GM10266 (cell line): ENCODE data around the gene CDK19.

ENCODE experiments used
- DNase-seq: peaks from one replicate; pipeline ENCODE4 v3.0.0; 2012; ENCODE audit errors: extremely low spot score
- TF ChIP-seq, protein P1 (sequence below): IDR thresholded peaks from 2 replicates; pipeline ENCODE4 v1.5.1; 2012; ENCODE audit warnings: mild to moderate bottlenecking, low read depth; ENCODE audit not compliant: control insufficient read depth, insufficient read depth; ENCODE audit errors: missing control alignments

Gene CDK19

DNA sequence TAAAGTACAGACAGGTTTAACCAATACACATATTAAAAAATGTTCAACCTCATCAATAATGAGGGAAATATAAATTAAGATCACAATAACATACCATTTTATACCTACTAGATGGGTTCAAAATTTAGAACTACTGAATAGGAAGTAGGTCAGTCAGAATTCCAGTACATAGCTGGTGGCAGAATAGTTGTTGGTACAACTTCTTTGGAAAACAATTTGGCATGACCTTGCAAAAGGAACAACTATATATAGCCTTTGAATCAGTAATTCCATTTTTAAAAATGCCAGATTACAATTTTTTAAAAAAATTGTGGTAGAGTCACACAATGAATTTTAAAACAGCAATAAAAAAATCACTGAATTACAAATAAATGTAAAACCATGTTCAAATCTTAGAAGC is 165.6 kb downstream of the CDK19 start:
- TF ChIP-seq, protein P1, sequence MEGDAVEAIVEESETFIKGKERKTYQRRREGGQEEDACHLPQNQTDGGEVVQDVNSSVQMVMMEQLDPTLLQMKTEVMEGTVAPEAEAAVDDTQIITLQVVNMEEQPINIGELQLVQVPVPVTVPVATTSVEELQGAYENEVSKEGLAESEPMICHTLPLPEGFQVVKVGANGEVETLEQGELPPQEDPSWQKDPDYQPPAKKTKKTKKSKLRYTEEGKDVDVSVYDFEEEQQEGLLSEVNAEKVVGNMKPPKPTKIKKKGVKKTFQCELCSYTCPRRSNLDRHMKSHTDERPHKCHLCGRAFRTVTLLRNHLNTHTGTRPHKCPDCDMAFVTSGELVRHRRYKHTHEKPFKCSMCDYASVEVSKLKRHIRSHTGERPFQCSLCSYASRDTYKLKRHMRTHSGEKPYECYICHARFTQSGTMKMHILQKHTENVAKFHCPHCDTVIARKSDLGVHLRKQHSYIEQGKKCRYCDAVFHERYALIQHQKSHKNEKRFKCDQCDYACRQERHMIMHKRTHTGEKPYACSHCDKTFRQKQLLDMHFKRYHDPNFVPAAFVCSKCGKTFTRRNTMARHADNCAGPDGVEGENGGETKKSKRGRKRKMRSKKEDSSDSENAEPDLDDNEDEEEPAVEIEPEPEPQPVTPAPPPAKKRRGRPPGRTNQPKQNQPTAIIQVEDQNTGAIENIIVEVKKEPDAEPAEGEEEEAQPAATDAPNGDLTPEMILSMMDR, result no peak

DNA sequence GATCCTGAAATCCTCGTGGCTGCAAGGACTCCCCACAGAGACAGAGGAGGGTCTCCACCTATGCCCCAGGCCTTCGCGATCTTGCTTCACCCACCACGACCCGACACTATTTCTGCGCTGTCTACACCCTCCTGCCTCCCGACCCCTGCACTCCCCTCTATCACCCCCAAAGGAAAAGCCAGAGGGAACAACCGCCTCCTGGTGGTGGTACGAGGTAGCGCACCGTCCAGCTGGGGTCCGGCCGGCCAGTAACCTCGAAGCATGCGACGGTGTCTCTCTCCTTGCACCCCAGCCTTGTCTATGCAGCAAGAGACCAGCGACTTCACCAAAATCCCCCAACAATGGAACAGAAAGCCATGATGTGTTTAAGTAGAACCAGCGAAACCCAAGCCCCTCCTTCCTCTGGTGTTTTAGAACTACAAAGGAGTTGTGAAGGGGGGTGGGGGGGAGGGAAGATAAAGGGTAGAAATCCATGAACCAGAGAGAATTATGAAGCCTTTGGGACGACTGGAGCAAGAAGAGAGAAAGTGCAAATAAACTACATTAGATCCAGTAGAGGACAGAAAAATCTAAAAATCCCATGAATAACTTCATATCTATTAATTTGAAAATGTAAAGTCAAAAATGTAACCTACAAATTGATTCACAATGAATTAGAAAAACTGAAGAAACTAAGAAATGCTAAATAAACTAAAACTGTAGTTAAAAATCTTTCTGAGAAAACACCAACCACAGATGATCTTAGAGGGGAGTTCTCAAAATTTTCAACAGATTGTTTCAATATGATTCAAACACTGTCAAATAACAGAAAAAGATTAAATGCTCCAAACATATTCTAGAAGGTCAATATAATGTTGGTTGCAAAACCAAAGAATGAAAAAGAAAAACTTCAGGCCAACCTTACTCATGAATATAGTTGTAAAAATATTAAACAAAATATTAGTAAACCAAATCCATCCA is 168.0 kb downstream of the CDK19 start:
- DNase-seq, result no peak

More for the DNA sequence above, 165.6 kb downstream of the CDK19 start:
- DNase-seq, result no peak

DNA sequence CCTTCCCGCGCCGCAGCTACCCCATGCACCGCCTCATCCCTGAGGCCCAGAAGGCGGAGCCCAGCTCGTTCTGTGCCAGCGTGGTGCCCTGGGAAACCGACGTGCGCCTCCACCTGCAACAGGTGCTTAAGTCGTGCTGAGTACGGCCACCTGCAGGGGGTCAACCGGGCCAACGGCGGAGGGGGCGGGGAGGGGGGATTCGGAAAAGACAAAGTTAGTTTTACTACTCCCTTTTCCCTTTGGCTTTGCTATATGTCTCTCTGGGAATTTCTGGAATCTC is 168.9 kb downstream of the CDK19 start:
- TF ChIP-seq, protein P1, result no peak
- no peak for DNase-seq

More for the DNA sequence above, 168.0 kb downstream of the CDK19 start:
- TF ChIP-seq, protein P1, result no peak

DNA sequence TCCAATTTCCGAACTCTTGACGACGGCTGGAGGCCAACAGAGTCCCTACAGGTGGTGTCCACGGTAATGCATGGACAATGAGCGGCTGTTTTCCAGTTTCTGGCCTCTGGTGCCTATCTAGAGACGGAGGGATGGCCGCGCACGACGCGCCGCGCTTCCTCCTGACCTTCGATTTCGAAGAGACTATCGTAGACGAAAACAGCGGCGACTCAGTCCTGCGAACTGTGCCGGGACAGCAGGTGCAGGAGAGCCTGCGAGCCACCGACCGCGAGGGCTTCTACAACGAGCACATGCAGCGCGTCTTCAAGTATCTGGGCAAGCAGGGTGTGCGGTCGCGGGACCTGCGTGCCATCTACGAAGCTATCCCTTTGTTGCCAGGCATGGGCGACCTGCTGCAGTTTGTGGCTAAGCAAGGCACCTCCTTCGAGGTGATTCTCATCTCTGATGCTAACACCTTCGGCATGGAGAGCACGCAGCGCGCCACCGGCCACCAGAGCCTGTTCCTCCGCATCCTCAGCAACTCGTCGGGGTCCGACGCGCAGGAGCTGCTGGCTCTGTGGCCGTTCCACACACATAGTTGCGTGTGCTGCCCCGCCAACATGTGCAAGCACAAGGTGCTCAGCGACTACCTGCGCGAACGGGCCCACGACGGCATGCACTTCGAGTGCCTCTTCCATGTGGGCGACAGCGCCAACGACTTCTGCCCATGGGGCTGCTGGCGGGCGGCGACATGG is 169.4 kb downstream of the CDK19 start:
- no peak for DNase-seq
- TF ChIP-seq, protein P1, result no peak

DNA sequence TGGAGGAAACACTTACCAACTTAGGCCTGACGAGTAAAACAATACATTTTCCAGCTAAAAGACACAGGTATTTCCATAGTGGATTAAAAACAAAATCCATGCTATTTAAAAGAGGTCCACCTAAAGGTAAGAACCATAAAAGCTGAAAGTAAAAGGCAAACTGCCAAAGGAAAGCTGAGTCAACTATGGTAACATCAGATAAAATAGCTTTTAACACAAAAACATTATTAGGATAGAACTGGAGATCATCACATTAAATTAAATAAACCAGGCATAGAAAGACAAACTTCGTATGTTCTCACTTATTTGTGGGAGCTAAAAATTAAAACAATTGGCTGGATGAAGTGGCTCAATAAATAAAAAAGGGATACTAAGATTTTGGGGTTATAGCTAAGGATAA is 172.1 kb downstream of the CDK19 start:
- TF ChIP-seq, protein P1, result no peak
- DNase-seq, result no peak

DNA sequence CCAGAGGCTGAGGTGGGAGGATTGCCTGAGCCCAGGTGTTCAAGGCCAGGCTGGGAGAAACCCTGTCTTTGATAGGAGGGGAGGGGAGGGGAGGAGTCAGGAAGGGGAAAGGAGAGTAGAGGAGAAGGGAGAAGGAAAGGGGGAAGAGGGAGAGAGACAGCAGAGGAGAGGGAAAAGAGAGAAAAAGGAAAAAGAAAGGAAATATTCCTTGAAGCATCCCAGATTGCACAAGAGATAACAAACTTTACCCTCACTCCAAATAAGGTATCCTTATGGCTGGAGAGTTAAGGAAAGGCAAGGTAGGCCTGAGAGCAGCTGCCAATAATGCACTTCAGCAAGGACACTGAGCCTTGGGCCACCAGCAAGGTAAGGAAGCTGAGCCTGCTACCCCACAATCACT is 172.6 kb downstream of the CDK19 start:
- no peak for DNase-seq
- TF ChIP-seq, protein P1, result no peak

DNA sequence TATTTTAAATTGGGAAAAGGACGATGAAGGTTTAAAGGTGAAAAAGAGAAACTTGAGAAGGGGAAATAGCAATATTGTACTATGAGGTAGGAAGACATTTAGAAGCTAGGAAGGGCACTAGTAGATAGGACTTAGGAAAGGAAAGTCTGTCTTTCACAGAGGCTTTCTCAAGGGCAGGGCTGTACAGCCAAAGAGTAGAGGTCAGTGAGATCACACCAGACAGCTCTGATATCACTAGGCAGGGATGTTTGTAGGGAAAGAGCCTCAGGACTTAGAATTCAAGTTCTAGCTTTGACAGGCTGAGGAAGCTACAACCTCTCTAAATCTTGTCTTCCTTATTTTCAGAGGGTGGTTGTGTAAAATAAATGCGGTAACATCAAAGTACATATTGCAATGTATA is 178.5 kb downstream of the CDK19 start:
- DNase-seq, result no peak
- TF ChIP-seq, protein P1, result no peak
